ENCODE results near the gene NAGLU. TPM values are rescaled to one million over a fixed set of nuclear protein-coding genes. Genes with fewer than 3 reads are reported as not detected.
A peak's percentile ranks its signal among the peaks of the same experiment; 100 is the strongest.

Gene NAGLU
- total and polyA plus RNA-seq, 2 of the 13 experiments (the other 11 are each of a cell fraction or from before 2014, with no cell fraction given): 28.2 to 40.1 TPM

DNA sequence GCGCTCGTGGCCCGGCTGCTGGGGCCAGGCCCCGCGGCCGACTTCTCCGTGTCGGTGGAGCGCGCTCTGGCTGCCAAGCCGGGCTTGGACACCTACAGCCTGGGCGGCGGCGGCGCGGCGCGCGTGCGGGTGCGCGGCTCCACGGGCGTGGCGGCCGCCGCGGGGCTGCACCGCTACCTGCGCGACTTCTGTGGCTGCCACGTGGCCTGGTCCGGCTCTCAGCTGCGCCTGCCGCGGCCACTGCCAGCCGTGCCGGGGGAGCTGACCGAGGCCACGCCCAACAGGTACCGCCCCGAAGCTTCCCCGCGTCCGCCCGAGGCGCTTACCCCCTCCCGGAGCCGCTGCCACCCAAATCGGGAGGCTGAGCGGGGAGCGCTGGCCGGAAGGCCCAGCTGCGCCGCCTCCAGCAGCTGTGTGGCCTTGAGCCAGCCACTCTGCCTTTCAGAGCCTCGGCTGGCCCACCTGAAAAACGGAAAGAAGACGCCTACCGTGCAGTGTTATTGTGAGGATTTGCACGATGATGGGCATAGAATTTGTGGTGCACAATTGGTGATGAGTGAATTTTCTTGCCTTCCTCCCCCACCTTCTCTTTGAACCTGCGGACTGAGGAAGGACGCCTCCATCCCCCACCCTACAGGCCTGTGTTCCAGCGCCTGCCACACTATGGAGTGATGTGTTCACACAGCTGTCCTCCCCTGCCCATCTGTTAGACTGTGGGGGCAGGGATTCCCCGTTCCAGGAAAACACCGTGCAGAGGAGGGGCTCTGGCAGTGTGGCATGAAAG lies 523 bp downstream of the NAGLU start (continued):
- TF ChIP-seq FLYWCH1 (CRISPR knock-in tag; IDR thresholded peaks at IDR 0.05) (no peak), SIN3A (IDR thresholded peaks at IDR 0.05; ENCODE audit: borderline replicate concordance, low read depth, low read length) (peak; percentile 68; the same call in 1 of the 2 replicates), ZNF317 (CRISPR knock-in tag; IDR thresholded peaks at IDR 0.05) (no peak), GATAD1 (CRISPR knock-in tag; IDR thresholded peaks at IDR 0.05) (peak; percentile 74), PAWR (CRISPR knock-in tag; IDR thresholded peaks at IDR 0.05; ENCODE audit: borderline replicate concordance) (no peak), ZNF143 (CRISPR knock-in tag; IDR thresholded peaks at IDR 0.05) (no peak), XRCC5 (optimal IDR thresholded peaks at IDR 0.05; ENCODE audit: low read length) (no peak), ZNF263 (CRISPR knock-in tag; IDR thresholded peaks at IDR 0.05) (no peak), ZNF644 (CRISPR knock-in tag; IDR thresholded peaks at IDR 0.05; ENCODE audit: low read depth) (0 out of 2 replicates have a peak, but pooled peaks have one; percentile 33), ELF3 (CRISPR knock-in tag; IDR thresholded peaks at IDR 0.05) (peak; percentile 81), CHD4 (IDR thresholded peaks at IDR 0.05; ENCODE audit: borderline replicate concordance, low read length) (no peak), GATA4 (IDR thresholded peaks at IDR 0.05; ENCODE audit: borderline replicate concordance, low read depth) (peak; percentile 49; the same call in 1 of the 2 replicates), SRSF1 (optimal IDR thresholded peaks at IDR 0.05; ENCODE audit: low read depth, low read length) (no peak), BCL6 (CRISPR knock-in tag; IDR thresholded peaks at IDR 0.05) (peak; percentile 60; the same call in 1 of the 2 replicates)
- TF ChIP-seq, protein P1, sequence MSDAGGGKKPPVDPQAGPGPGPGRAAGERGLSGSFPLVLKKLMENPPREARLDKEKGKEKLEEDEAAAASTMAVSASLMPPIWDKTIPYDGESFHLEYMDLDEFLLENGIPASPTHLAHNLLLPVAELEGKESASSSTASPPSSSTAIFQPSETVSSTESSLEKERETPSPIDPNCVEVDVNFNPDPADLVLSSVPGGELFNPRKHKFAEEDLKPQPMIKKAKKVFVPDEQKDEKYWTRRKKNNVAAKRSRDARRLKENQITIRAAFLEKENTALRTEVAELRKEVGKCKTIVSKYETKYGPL (CRISPR knock-in tag; IDR thresholded peaks at IDR 0.05): no peak
- TF ChIP-seq, protein P2, sequence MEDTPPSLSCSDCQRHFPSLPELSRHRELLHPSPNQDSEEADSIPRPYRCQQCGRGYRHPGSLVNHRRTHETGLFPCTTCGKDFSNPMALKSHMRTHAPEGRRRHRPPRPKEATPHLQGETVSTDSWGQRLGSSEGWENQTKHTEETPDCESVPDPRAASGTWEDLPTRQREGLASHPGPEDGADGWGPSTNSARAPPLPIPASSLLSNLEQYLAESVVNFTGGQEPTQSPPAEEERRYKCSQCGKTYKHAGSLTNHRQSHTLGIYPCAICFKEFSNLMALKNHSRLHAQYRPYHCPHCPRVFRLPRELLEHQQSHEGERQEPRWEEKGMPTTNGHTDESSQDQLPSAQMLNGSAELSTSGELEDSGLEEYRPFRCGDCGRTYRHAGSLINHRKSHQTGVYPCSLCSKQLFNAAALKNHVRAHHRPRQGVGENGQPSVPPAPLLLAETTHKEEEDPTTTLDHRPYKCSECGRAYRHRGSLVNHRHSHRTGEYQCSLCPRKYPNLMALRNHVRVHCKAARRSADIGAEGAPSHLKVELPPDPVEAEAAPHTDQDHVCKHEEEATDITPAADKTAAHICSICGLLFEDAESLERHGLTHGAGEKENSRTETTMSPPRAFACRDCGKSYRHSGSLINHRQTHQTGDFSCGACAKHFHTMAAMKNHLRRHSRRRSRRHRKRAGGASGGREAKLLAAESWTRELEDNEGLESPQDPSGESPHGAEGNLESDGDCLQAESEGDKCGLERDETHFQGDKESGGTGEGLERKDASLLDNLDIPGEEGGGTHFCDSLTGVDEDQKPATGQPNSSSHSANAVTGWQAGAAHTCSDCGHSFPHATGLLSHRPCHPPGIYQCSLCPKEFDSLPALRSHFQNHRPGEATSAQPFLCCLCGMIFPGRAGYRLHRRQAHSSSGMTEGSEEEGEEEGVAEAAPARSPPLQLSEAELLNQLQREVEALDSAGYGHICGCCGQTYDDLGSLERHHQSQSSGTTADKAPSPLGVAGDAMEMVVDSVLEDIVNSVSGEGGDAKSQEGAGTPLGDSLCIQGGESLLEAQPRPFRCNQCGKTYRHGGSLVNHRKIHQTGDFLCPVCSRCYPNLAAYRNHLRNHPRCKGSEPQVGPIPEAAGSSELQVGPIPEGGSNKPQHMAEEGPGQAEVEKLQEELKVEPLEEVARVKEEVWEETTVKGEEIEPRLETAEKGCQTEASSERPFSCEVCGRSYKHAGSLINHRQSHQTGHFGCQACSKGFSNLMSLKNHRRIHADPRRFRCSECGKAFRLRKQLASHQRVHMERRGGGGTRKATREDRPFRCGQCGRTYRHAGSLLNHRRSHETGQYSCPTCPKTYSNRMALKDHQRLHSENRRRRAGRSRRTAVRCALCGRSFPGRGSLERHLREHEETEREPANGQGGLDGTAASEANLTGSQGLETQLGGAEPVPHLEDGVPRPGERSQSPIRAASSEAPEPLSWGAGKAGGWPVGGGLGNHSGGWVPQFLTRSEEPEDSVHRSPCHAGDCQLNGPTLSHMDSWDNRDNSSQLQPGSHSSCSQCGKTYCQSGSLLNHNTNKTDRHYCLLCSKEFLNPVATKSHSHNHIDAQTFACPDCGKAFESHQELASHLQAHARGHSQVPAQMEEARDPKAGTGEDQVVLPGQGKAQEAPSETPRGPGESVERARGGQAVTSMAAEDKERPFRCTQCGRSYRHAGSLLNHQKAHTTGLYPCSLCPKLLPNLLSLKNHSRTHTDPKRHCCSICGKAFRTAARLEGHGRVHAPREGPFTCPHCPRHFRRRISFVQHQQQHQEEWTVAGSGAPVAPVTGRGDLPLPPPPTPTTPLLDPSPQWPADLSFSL (CRISPR knock-in tag; IDR thresholded peaks at IDR 0.05): peak; percentile 47; the same call in 1 of the 2 replicates
- TF ChIP-seq, protein P3, sequence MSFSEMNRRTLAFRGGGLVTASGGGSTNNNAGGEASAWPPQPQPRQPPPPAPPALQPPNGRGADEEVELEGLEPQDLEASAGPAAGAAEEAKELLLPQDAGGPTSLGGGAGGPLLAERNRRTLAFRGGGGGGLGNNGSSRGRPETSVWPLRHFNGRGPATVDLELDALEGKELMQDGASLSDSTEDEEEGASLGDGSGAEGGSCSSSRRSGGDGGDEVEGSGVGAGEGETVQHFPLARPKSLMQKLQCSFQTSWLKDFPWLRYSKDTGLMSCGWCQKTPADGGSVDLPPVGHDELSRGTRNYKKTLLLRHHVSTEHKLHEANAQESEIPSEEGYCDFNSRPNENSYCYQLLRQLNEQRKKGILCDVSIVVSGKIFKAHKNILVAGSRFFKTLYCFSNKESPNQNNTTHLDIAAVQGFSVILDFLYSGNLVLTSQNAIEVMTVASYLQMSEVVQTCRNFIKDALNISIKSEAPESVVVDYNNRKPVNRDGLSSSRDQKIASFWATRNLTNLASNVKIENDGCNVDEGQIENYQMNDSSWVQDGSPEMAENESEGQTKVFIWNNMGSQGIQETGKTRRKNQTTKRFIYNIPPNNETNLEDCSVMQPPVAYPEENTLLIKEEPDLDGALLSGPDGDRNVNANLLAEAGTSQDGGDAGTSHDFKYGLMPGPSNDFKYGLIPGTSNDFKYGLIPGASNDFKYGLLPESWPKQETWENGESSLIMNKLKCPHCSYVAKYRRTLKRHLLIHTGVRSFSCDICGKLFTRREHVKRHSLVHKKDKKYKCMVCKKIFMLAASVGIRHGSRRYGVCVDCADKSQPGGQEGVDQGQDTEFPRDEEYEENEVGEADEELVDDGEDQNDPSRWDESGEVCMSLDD (CRISPR knock-in tag; IDR thresholded peaks at IDR 0.05; ENCODE audit: borderline replicate concordance): no peak
- TF ChIP-seq, protein P4, sequence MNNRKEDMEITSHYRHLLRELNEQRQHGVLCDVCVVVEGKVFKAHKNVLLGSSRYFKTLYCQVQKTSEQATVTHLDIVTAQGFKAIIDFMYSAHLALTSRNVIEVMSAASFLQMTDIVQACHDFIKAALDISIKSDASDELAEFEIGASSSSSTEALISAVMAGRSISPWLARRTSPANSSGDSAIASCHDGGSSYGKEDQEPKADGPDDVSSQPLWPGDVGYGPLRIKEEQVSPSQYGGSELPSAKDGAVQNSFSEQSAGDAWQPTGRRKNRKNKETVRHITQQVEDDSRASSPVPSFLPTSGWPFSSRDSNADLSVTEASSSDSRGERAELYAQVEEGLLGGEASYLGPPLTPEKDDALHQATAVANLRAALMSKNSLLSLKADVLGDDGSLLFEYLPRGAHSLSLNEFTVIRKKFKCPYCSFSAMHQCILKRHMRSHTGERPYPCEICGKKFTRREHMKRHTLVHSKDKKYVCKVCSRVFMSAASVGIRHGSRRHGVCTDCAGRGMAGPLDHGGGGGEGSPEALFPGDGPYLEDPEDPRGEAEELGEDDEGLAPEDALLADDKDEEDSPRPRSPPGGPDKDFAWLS (CRISPR knock-in tag; IDR thresholded peaks at IDR 0.05; ENCODE audit: borderline replicate concordance): no peak

Data from HepG2 (cell line).